Activated CD8-positive, alpha-beta memory T cell treated with anti-CD3 and anti-CD28 coated beads for 1 hour (primary cell): ENCODE results near the gene UGT2A2.
"Not testable (repeated sequence)": the region's sequence is repeated elsewhere in the genome, so short reads cannot be mapped to it uniquely, and the experiment has no call there.

Source experiments
- DNase-seq, 2 donors: peaks; one replicate each; pipeline ENCODE4 v3.0.0-alpha.2; 2020; ENCODE audit warnings: low read depth in 1 of 2; ENCODE audit errors: extremely low read depth in 1 of 2

UGT2A2 gene

GRCh38 chr4:69639542-69639941, at the start of gene UGT2A2:
Gene UGT2A2 (minus strand): TSS chr4:69639642. CDS start chr4:69639640, 2 bp downstream.
- DNase-seq = no peak

- DNase-seq = no peak
Observed at GRCh38 chr4:69684804-69685203, 45.4 kb upstream of the UGT2A2 start.

GRCh38 chr4:69668680-69669079, 29.2 kb upstream of the UGT2A2 start:
- no peak for DNase-seq

- not testable (repeated sequence) for DNase-seq
Observed at GRCh38 chr4:69664009-69664408, 24.6 kb upstream of the UGT2A2 start.

- DNase-seq = not testable (repeated sequence)
Observed at GRCh38 chr4:69661130-69661803, 21.8 kb upstream of the UGT2A2 start.

- DNase-seq = no peak
Observed at GRCh38 chr4:69658133-69658532, 18.7 kb upstream of the UGT2A2 start.

GRCh38 chr4:69656653-69657158, 17.3 kb upstream of the UGT2A2 start:
- no peak for DNase-seq

GRCh38 chr4:69653147-69653546, 13.7 kb upstream of the UGT2A2 start, which contains the start of gene UGT2A1:
Gene UGT2A1 (minus strand): TSS chr4:69653247. CDS start chr4:69647644, 5,603 bp downstream.
- no peak for DNase-seq

GRCh38 chr4:69650872-69651271, 11.4 kb upstream of the UGT2A2 start:
- DNase-seq = no peak

- DNase-seq = no peak
Observed at GRCh38 chr4:69649629-69650028, 10.2 kb upstream of the UGT2A2 start.

GRCh38 chr4:69649207-69649606, 9.8 kb upstream of the UGT2A2 start:
- DNase-seq = no peak

- no peak for DNase-seq
Observed at GRCh38 chr4:69642961-69643360, 3.5 kb upstream of the UGT2A2 start.

GRCh38 chr4:69640289-69640688, 847 bp upstream of the UGT2A2 start:
- no peak for DNase-seq

- no peak for DNase-seq
Observed at GRCh38 chr4:69617083-69617694, 22.3 kb downstream of the UGT2A2 start.

- no peak for DNase-seq
Observed at GRCh38 chr4:69610484-69610883, 29.0 kb downstream of the UGT2A2 start.

GRCh38 chr4:69601065-69601464, 38.4 kb downstream of the UGT2A2 start:
- DNase-seq = no peak

GRCh38 chr4:69600013-69600412, 39.4 kb downstream of the UGT2A2 start:
- DNase-seq = no peak

GRCh38 chr4:69594382-69594781, 45.1 kb downstream of the UGT2A2 start:
- no peak for DNase-seq

- no peak for DNase-seq
Observed at GRCh38 chr4:69591364-69591763, 48.1 kb downstream of the UGT2A2 start.

GRCh38 chr4:69589884-69590283, 49.6 kb downstream of the UGT2A2 start:
- no peak for DNase-seq

- no peak for DNase-seq
Observed at GRCh38 chr4:69584135-69584534, 55.3 kb downstream of the UGT2A2 start.

- no peak for DNase-seq
Observed at GRCh38 chr4:69583543-69583942, 55.9 kb downstream of the UGT2A2 start.
